Muscle layer of duodenum (tissue), 2 donors: Measurements from ENCODE around the gene ANAPC7.
"Not testable (repeated sequence)": the region's sequence is repeated elsewhere in the genome, so short reads cannot be mapped to it uniquely, and the experiment has no call there.

Experiments
- H3K27ac ChIP-seq: one replicate; pipeline ENCODE4 v1.7.0; 2013; ENCODE audit warnings: mild to moderate bottlenecking, low read length
- H3K27me3 ChIP-seq: one replicate; pipeline ENCODE4 v1.7.0; 2013; ENCODE audit warnings: low read depth, mild to moderate bottlenecking, control low read depth, low read length
- H3K36me3 ChIP-seq, 2 donors: one replicate each; pipeline ENCODE4 v1.7.0; 2013; ENCODE audit warnings: low read length in 2 of 2, control low read depth in 1 of 2, mild to moderate bottlenecking in 1 of 2; ENCODE audit not compliant: insufficient read depth in 2 of 2, control insufficient read depth in 1 of 2
- H3K4me1 ChIP-seq, 2 donors: one replicate each; pipeline ENCODE4 v1.7.0; 2013; ENCODE audit warnings: low read length in 2 of 2, mild to moderate bottlenecking in 2 of 2, control low read depth in 1 of 2, moderate library complexity in 1 of 2; ENCODE audit not compliant: insufficient read depth in 2 of 2, control insufficient read depth in 1 of 2
- H3K4me3 ChIP-seq, 2 donors: one replicate each; pipeline ENCODE4 v1.7.0; 2013; ENCODE audit warnings: low read length in 2 of 2, low read depth in 1 of 2, mild to moderate bottlenecking in 1 of 2
- H3K9me3 ChIP-seq, 2 donors: one replicate each; pipeline ENCODE4 v1.7.0; 2013; ENCODE audit warnings: low read length in 2 of 2, control low read depth in 1 of 2, mild to moderate bottlenecking in 1 of 2; ENCODE audit not compliant: control insufficient read depth in 1 of 2
- donor health status: healthy.

The ANAPC7 gene

GRCh38 chr12:110403146-110403975, at the start of gene ANAPC7:
Gene ANAPC7 (minus strand): TSS chr12:110403708. CDS start chr12:110403627, 81 bp downstream.
- Histone ChIP-seq H3K4me1 (peaks cover 0 to 16% of the 10 kb centered on the region in 2 donors), H3K36me3 (peaks cover 6 to 13% of the 10 kb centered on the region in 2 donors)

GRCh38 chr12:110451263-110451662, 47.8 kb upstream of the ANAPC7 start:
- Histone ChIP-seq H3K27me3 (no peaks in the 10 kb centered on the region), H3K27ac (no peak overlapping the region), H3K9me3 (no peaks in the 10 kb centered on the region), H3K4me3 (no peak overlapping the region), H3K4me1 (peaks cover 0 to 27% of the 10 kb centered on the region in 2 donors), H3K36me3 (peaks cover 0 to 14% of the 10 kb centered on the region in 2 donors)

More at GRCh38 chr12:110403146-110403975, at the start of gene ANAPC7:
- Histone ChIP-seq H3K4me3 (peak within 1 kb of the TSS; percentile 98), H3K9me3 (no peaks in the 10 kb centered on the region), H3K27ac (peak within 1 kb of the TSS; percentile 100), H3K27me3 (no peaks in the 10 kb centered on the region)

GRCh38 chr12:110449799-110450497, 46.4 kb upstream of the ANAPC7 start, which contains the start of gene ARPC3:
Gene ARPC3 (minus strand): TSS chr12:110450337. CDS start chr12:110450260, 77 bp downstream.
- no peaks in the 10 kb centered on the region for H3K27me3 ChIP-seq
- peaks cover 0 to 27% of the 10 kb centered on the region in 2 donors for H3K4me1 ChIP-seq
- H3K9me3 ChIP-seq = no peaks in the 10 kb centered on the region
- peak within 1 kb of the TSS; percentile 89 to 92 for H3K4me3 ChIP-seq
- peak within 1 kb of the TSS; percentile 91 for H3K27ac ChIP-seq
- H3K36me3 ChIP-seq = peaks cover 7 to 16% of the 10 kb centered on the region in 2 donors

GRCh38 chr12:110444455-110444854, 40.9 kb upstream of the ANAPC7 start:
- Histone ChIP-seq H3K9me3 (no peaks in the 10 kb centered on the region), H3K27ac (no peak overlapping the region), H3K4me3 (no peak overlapping the region), H3K27me3 (no peaks in the 10 kb centered on the region), H3K36me3 (peaks cover 26 to 38% of the 10 kb centered on the region in 2 donors), H3K4me1 (peaks cover 0 to 25% of the 10 kb centered on the region in 2 donors)

- no peaks in the 10 kb centered on the region for H3K27me3 ChIP-seq
- H3K4me1 ChIP-seq = no peaks in the 10 kb centered on the region
- H3K9me3 ChIP-seq = no peaks in the 10 kb centered on the region
- no peak overlapping the region for H3K4me3 ChIP-seq
- H3K27ac ChIP-seq = no peak overlapping the region
- H3K36me3 ChIP-seq = peaks cover 25 to 37% of the 10 kb centered on the region in 2 donors
These were observed 32.7 kb upstream of the ANAPC7 start for GRCh38 chr12:110436231-110436630.

- H3K4me1 ChIP-seq = no peaks in the 10 kb centered on the region
- H3K9me3 ChIP-seq = no peaks in the 10 kb centered on the region
- no peak overlapping the region for H3K27ac ChIP-seq
- peaks cover 13 to 17% of the 10 kb centered on the region in 2 donors for H3K36me3 ChIP-seq
- H3K4me3 ChIP-seq = no peak overlapping the region
- H3K27me3 ChIP-seq = no peaks in the 10 kb centered on the region
These were observed 28.6 kb upstream of the ANAPC7 start for GRCh38 chr12:110431957-110432587.

GRCh38 chr12:110429676-110430075, 26.2 kb upstream of the ANAPC7 start:
- not testable (repeated sequence) for H3K9me3 ChIP-seq, H3K36me3 ChIP-seq, H3K4me3 ChIP-seq, H3K27me3 ChIP-seq, H3K4me1 ChIP-seq, H3K27ac ChIP-seq

- H3K9me3 ChIP-seq = no peaks in the 10 kb centered on the region
- H3K27me3 ChIP-seq = no peaks in the 10 kb centered on the region
- no peaks in the 10 kb centered on the region for H3K36me3 ChIP-seq
- no peak overlapping the region for H3K27ac ChIP-seq
- no peak overlapping the region for H3K4me3 ChIP-seq
- H3K4me1 ChIP-seq = peaks cover 0 to 5% of the 10 kb centered on the region in 2 donors
These were observed 22.9 kb upstream of the ANAPC7 start for GRCh38 chr12:110426406-110426805.

- Histone ChIP-seq H3K4me3 (no peak overlapping the region), H3K9me3 (no peaks in the 10 kb centered on the region), H3K27me3 (no peaks in the 10 kb centered on the region), H3K27ac (no peak overlapping the region), H3K4me1 (peaks cover 0 to 10% of the 10 kb centered on the region in 2 donors), H3K36me3 (no peaks in the 10 kb centered on the region)
These were observed 20.7 kb upstream of the ANAPC7 start for GRCh38 chr12:110424237-110424636.

- Histone ChIP-seq H3K36me3 (no peaks in the 10 kb centered on the region), H3K9me3 (no peaks in the 10 kb centered on the region), H3K4me3 (no peak overlapping the region), H3K4me1 (peaks cover 0 to 10% of the 10 kb centered on the region in 2 donors), H3K27ac (no peak overlapping the region), H3K27me3 (no peaks in the 10 kb centered on the region)
These were observed 18.2 kb upstream of the ANAPC7 start for GRCh38 chr12:110421701-110422100.

GRCh38 chr12:110421159-110421661, 17.7 kb upstream of the ANAPC7 start:
- Histone ChIP-seq H3K27me3 (no peaks in the 10 kb centered on the region), H3K4me3 (no peak overlapping the region)

More at GRCh38 chr12:110421159-110421661, 17.7 kb upstream of the ANAPC7 start:
- H3K36me3 ChIP-seq = no peaks in the 10 kb centered on the region
- H3K4me1 ChIP-seq = peaks cover 0 to 10% of the 10 kb centered on the region in 2 donors
- H3K27ac ChIP-seq = no peak overlapping the region
- no peaks in the 10 kb centered on the region for H3K9me3 ChIP-seq
